Subcutaneous abdominal adipose tissue (tissue), 5 donors: ENCODE measurements around the gene MAGEE1.
A peak's percentile ranks its signal among the peaks of the same experiment; 100 is the strongest.

Experiments
- H3K27ac ChIP-seq: one replicate; pipeline ENCODE4 v1.7.0; 2013; ENCODE audit warnings: low read depth, mild to moderate bottlenecking, inconsistent platforms, low read length, moderate library complexity
- H3K27me3 ChIP-seq, 5 donors: one replicate each; pipeline ENCODE4 v1.7.0; 2013; ENCODE audit warnings: low read length in 5 of 5, inconsistent platforms in 1 of 5; ENCODE audit not compliant: control insufficient read depth in 5 of 5, insufficient read depth in 4 of 5
- H3K36me3 ChIP-seq, 5 donors: one replicate each; pipeline ENCODE4 v1.7.0; 2013; ENCODE audit warnings: low read length in 5 of 5; ENCODE audit not compliant: control insufficient read depth in 5 of 5, insufficient read depth in 5 of 5
- H3K4me1 ChIP-seq, 5 donors: one replicate each; pipeline ENCODE4 v1.7.0; 2013; ENCODE audit warnings: low read length in 5 of 5, mild to moderate bottlenecking in 3 of 5, moderate library complexity in 1 of 5; ENCODE audit not compliant: control insufficient read depth in 5 of 5, insufficient read depth in 5 of 5
- H3K4me3 ChIP-seq, 5 donors: one replicate each; pipeline ENCODE4 v1.7.0; 2013; ENCODE audit warnings: low read length in 5 of 5, low read depth in 1 of 5
- H3K9ac ChIP-seq, 5 donors: one replicate each; pipeline ENCODE4 v1.7.0; 2013; ENCODE audit warnings: low read length in 5 of 5, mild to moderate bottlenecking in 4 of 5, moderate library complexity in 3 of 5
- H3K9me3 ChIP-seq, 5 donors: one replicate each; pipeline ENCODE4 v1.7.0; 2013; ENCODE audit warnings: low read length in 5 of 5; ENCODE audit not compliant: control insufficient read depth in 5 of 5
- donor health status: healthy.
- donor health status: healthy.
- donor health status: healthy.
- donor health status: healthy.
- donor health status: healthy.

Gene MAGEE1

DNA sequence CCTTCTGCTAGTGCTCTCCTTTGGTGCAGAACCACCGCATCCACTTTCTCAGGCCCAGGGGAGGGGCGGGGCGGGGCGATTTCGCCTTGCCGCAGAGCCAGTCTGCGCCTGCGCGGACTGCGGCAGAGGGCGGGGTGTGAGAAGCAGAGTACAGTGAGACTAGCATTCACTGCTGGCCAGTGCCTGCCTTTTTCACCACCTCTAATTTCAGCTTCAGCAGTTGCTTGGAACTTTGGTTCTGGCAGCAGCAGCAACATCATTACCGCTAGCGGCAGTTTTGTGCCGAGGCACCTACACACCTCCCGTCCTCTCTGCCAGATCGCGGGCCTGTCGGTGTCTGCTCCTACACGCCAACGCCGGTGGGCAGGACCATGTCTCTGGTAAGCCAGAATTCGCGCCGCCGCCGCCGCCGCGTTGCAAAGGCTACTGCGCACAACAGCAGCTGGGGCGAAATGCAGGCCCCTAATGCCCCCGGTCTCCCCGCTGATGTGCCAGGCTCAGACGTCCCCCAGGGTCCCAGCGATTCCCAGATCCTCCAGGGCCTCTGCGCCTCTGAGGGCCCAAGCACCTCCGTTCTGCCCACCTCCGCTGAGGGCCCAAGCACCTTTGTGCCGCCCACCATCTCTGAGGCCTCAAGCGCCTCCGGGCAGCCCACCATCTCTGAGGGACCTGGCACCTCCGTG, at the start of gene MAGEE1:
TSS of gene MAGEE1 (plus strand) at position 151 of the 683 bp plus-strand sequence. CDS start at position 372, 221 bp downstream.
- Histone ChIP-seq H3K27me3 (peaks cover 2 to 12% (median 7%) of the 10 kb centered on the region in 5 donors), H3K4me1 (peaks cover 0 to 16% (median 13%) of the 10 kb centered on the region in 5 donors), H3K9ac (peak within 1 kb of the TSS in 4 of 5 donors; percentile 54 to 83 (median 70)), H3K9me3 (no peaks in the 10 kb centered on the region), H3K4me3 (peak within 1 kb of the TSS; percentile 70 to 85 (median 80)), H3K36me3 (no peaks in the 10 kb centered on the region), H3K27ac (no peak within 1 kb of the TSS)

- Histone ChIP-seq H3K9ac (no peak overlapping the region), H3K27ac (no peak overlapping the region), H3K9me3 (peaks cover 0 to 7% (median 0%) of the 10 kb centered on the region in 5 donors), H3K36me3 (no peaks in the 10 kb centered on the region), H3K27me3 (peaks cover 0 to 15% (median 4%) of the 10 kb centered on the region in 5 donors), H3K4me3 (no peak overlapping the region), H3K4me1 (no peaks in the 10 kb centered on the region)
Observed at GRCh38 chrX:76398970-76399369, 28.5 kb upstream of the MAGEE1 start.

GRCh38 chrX:76407795-76408194, 19.7 kb upstream of the MAGEE1 start:
- H3K27ac ChIP-seq = no peak overlapping the region
- H3K4me1 ChIP-seq = no peaks in the 10 kb centered on the region
- H3K4me3 ChIP-seq = no peak overlapping the region
- no peaks in the 10 kb centered on the region for H3K36me3 ChIP-seq
- H3K27me3 ChIP-seq = peaks cover 0 to 6% (median 3%) of the 10 kb centered on the region in 5 donors
- no peaks in the 10 kb centered on the region for H3K9me3 ChIP-seq
- H3K9ac ChIP-seq = no peak overlapping the region

GRCh38 chrX:76420237-76420636, 7.3 kb upstream of the MAGEE1 start:
- peaks cover 0 to 8% (median 4%) of the 10 kb centered on the region in 5 donors for H3K27me3 ChIP-seq
- H3K4me3 ChIP-seq = no peak overlapping the region
- no peaks in the 10 kb centered on the region for H3K4me1 ChIP-seq
- no peak overlapping the region for H3K27ac ChIP-seq
- H3K36me3 ChIP-seq = no peaks in the 10 kb centered on the region
- H3K9me3 ChIP-seq = no peaks in the 10 kb centered on the region
- H3K9ac ChIP-seq = no peak overlapping the region

GRCh38 chrX:76428243-76429130, 977 bp downstream of the MAGEE1 start:
- peaks cover 0 to 16% (median 13%) of the 10 kb centered on the region in 5 donors for H3K4me1 ChIP-seq
- peak overlapping the region in 3 of 5 donors; percentile 63 to 83 (median 78) for H3K9ac ChIP-seq
- no peaks in the 10 kb centered on the region for H3K36me3 ChIP-seq
- peaks cover 0 to 12% (median 5%) of the 10 kb centered on the region in 5 donors for H3K27me3 ChIP-seq
- no peak overlapping the region for H3K27ac ChIP-seq
- no peaks in the 10 kb centered on the region for H3K9me3 ChIP-seq
- H3K4me3 ChIP-seq = peak overlapping the region in 4 of 5 donors; percentile 70 to 85 (median 79)

DNA sequence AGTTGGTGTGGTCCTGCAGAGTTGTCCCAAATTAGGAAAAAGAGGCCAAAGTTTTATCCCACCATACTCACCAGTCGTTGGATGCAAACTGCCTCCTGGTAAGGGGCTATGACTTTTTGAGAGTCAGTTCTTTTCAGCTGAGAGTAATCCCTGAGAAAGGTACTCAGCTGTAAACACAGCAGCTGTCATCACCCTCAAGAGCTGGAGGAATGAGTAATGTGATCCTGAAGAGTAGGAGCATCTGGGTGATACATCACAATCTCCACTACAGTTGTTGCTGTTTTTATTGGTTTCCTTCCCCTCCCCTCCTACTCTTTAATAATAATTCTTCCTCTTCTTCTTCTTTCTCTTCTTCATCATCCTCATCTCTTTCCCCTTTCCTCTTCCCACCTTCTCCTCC, 5.7 kb downstream of the MAGEE1 start:
- H3K9me3 ChIP-seq = no peaks in the 10 kb centered on the region
- H3K9ac ChIP-seq = no peak overlapping the region
- no peak overlapping the region for H3K4me3 ChIP-seq
- peaks cover 0 to 7% (median 6%) of the 10 kb centered on the region in 5 donors for H3K4me1 ChIP-seq
- peaks cover 0 to 9% (median 3%) of the 10 kb centered on the region in 5 donors for H3K27me3 ChIP-seq
- no peak overlapping the region for H3K27ac ChIP-seq
- no peaks in the 10 kb centered on the region for H3K36me3 ChIP-seq

- H3K27me3 ChIP-seq = peaks cover 0 to 8% (median 0%) of the 10 kb centered on the region in 5 donors
- no peak overlapping the region for H3K27ac ChIP-seq
- H3K4me1 ChIP-seq = no peaks in the 10 kb centered on the region
- H3K4me3 ChIP-seq = no peak overlapping the region
- H3K9me3 ChIP-seq = no peaks in the 10 kb centered on the region
- no peaks in the 10 kb centered on the region for H3K36me3 ChIP-seq
- H3K9ac ChIP-seq = no peak overlapping the region
Observed at GRCh38 chrX:76434103-76434741, 6.7 kb downstream of the MAGEE1 start.

- Histone ChIP-seq H3K9me3 (peaks cover 0 to 12% (median 4%) of the 10 kb centered on the region in 5 donors), H3K9ac (no peak overlapping the region), H3K36me3 (no peaks in the 10 kb centered on the region), H3K4me1 (no peaks in the 10 kb centered on the region), H3K27ac (no peak overlapping the region), H3K27me3 (no peaks in the 10 kb centered on the region), H3K4me3 (no peak overlapping the region)
Observed at GRCh38 chrX:76439188-76439587, 11.7 kb downstream of the MAGEE1 start.

- Histone ChIP-seq H3K9ac (no peak overlapping the region), H3K9me3 (peaks cover 0 to 3% (median 0%) of the 10 kb centered on the region in 5 donors), H3K36me3 (no peaks in the 10 kb centered on the region), H3K27ac (no peak overlapping the region), H3K4me3 (no peak overlapping the region), H3K27me3 (peaks cover 0 to 5% (median 3%) of the 10 kb centered on the region in 5 donors), H3K4me1 (no peaks in the 10 kb centered on the region)
Observed at GRCh38 chrX:76453737-76454406, 26.4 kb downstream of the MAGEE1 start.
